Uterus (tissue), 2 donors: ENCODE measurements around the gene BCKDHB.

Experiments used
- POLR2A ChIP-seq, 2 donors: fragments of 450-650 bp; IDR thresholded peaks; one replicate each; pipeline ENCODE4 v1.6.1; 2016; ENCODE audit warnings: antibody characterized with exemption in 2 of 2, mild to moderate bottlenecking in 1 of 2, moderate library complexity in 1 of 2
- TF ChIP-seq, protein P1 (sequence below), 4 experiments: fragments of 200-600 bp in 2 of 4; fragments of 450-650 bp in 2 of 4; sonication (generic) in 2 of 4; IDR thresholded peaks; one replicate each; pipeline ENCODE4 v1.5.1; 2016 to 2019; ENCODE audit warnings: antibody characterized with exemption in 4 of 4, mild to moderate bottlenecking in 2 of 4, moderate library complexity in 1 of 4

- TF ChIP-seq, protein P1, sequence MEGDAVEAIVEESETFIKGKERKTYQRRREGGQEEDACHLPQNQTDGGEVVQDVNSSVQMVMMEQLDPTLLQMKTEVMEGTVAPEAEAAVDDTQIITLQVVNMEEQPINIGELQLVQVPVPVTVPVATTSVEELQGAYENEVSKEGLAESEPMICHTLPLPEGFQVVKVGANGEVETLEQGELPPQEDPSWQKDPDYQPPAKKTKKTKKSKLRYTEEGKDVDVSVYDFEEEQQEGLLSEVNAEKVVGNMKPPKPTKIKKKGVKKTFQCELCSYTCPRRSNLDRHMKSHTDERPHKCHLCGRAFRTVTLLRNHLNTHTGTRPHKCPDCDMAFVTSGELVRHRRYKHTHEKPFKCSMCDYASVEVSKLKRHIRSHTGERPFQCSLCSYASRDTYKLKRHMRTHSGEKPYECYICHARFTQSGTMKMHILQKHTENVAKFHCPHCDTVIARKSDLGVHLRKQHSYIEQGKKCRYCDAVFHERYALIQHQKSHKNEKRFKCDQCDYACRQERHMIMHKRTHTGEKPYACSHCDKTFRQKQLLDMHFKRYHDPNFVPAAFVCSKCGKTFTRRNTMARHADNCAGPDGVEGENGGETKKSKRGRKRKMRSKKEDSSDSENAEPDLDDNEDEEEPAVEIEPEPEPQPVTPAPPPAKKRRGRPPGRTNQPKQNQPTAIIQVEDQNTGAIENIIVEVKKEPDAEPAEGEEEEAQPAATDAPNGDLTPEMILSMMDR (IDR thresholded peaks at IDR 0.05): no peak
- TF ChIP-seq POLR2A (IDR thresholded peaks at IDR 0.05): no peak
These were observed 39.5 kb downstream of the BCKDHB start for GRCh38 chr6:80145921-80146320.
